HS-27A (cell line): ENCODE data around the gene LONP2.
"Not testable (repeated sequence)": the region's sequence is repeated elsewhere in the genome, so short reads cannot be mapped to it uniquely, and the experiment has no call there.

Experiments used
- DNase-seq: peaks from one replicate; pipeline ENCODE4 v3.0.0-alpha.2; 2012; ENCODE audit warnings: low read depth, missing footprints

The LONP2 gene

DNA sequence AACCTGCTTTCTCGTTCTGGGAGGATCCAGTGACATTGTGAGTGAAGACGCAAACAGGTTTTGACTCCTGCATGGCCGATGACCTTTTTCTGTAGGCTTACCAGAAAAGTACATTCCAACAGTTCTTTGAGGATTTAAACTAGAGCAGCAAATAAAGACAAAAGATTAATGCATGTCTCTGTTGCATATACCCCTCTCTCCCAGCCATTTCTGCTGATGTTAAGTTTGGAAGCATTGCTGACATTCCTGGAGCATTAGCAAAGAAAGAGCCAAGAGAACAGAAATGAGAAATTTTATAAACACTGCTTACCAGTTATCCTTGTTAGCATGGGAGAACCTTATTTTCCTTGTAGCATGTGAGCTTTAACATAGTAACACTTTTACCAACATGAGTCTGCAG is 91.9 kb downstream of the LONP2 start:
- DNase-seq = no peak

DNA sequence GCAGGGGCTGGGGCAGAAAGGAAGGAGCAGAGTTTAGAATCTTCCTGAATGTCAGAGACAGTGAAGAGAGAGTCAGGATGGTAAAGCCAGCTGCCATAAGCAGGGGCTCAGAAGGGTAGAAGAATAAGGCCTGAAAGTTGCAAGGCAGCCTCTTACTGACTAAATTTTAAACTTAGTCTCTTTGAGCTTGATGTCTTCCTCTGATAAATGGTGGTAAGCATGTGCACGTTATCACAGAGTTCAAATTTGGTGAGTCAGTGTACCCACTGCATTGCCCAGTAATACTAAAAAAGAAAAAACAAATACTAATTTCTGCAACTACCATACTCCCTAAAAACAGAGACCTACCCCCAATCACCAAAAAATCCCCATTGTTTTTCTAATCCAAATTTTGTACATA is 96.0 kb downstream of the LONP2 start:
- no peak for DNase-seq

DNA sequence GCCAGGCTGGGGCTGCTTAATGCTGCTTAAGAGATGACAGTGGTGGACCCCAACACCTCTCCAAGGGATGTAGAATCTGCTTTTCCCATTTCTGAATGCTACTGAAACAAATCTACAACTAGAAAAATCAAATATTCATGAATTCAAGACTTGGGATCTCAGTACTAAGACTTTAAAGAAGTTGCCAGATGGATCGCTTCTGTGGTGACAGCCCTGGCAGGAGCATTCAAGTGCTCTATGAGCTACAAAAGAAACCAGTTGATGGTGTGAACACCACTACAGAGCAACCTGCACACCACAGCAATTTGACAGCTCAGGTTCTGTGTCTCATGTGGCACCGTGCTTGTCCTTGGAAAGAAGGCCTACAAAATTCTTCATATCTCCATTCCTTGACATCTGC is 98.5 kb downstream of the LONP2 start:
- DNase-seq = no peak

DNA sequence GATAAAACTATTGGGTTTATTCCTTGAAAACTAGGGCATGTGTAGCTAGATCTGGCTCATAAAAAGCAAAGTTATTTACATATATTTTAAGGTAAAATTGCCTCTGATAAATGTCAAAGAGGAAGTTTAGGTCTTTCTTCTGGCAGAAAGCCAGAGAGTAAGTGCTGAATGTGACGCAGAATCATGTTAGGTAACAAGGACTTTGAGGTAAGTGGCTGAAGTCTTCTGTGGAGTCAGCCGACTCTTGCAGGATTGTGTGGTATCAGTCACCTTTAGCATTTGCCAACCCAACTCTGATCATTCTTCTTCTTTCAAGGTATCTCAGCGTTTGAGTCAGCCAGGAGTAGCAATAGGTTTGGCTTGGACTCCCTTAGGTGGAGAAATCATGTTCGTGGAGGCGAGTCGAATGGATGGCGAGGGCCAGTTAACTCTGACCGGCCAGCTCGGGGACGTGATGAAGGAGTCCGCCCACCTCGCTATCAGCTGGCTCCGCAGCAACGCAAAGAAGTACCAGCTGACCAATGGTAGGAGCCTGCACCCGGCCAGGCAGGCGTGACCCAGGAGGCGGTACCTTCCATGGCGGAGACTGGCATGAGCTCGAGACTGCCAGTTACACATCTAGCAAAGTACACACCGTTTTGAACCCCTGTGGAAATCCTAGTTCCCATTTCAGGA is 103.2 kb downstream of the LONP2 start:
- no peak for DNase-seq

DNA sequence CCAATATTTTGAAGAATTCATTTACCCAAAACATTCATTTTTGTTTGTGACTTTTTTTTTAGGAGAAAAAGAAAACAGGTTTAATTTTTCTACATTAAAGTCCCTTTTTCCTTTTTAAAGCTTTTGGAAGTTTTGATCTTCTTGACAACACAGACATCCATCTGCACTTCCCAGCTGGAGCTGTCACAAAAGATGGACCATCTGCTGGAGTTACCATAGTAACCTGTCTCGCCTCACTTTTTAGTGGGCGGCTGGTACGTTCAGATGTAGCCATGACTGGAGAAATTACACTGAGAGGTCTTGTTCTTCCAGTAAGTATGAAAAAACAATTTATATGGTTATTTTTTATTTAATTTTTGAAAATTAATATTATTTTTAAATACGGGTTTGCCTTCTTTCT is 103.9 kb downstream of the LONP2 start:
- no peak for DNase-seq

DNA sequence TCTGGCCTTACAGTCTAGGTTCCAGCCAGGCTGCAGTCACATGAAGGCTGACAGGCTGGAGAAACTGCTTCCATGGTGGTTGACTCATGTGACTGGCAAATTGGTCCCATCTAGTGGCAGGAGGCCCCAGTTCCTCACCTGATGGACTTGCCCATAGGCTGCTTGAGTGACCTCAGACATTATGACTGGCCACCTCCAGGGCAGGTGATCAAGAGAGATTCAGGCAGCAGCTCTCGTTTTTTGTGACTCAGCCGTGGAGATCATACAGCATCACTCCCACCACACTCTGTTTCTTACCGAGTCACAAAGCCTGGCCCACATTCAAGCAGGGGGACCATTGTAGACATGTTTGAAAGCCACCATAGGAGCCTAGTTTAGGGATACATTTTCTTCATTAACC is 106.6 kb downstream of the LONP2 start:
- DNase-seq = no peak

DNA sequence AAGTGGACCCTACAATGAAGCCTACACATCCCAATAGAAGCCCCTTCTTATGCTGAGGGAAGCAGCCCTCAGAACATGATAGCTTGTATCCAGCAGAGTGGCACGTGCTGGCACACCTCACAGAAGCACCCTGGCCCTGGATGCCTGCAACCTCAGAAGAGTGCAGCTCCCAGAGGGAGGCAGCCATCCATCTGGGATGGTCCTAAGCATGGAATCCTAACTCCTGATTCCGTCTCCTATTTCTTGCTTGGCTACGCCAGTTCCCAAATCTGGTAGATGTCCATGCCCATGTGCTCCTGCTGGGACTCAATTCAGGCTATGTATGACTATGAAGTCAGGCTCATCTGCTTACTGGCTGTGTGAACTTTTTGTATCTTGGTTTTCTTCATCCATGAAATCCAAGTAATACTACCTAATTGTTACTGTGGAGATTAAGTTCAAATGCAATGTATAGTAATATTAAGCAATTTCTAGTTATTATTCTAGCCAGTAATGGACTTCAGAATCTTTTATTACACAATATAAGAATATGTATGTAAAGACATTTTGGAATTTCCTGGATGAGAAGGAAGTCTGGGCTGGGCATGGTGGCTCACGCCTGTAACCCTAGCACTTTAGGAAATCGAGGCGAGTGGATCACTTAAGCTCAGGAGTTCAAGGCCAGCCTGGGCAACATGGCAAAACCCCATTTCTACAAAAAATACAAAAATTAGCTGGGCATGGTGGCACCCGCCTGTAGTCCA is 108.7 kb downstream of the LONP2 start:
- no peak for DNase-seq

DNA sequence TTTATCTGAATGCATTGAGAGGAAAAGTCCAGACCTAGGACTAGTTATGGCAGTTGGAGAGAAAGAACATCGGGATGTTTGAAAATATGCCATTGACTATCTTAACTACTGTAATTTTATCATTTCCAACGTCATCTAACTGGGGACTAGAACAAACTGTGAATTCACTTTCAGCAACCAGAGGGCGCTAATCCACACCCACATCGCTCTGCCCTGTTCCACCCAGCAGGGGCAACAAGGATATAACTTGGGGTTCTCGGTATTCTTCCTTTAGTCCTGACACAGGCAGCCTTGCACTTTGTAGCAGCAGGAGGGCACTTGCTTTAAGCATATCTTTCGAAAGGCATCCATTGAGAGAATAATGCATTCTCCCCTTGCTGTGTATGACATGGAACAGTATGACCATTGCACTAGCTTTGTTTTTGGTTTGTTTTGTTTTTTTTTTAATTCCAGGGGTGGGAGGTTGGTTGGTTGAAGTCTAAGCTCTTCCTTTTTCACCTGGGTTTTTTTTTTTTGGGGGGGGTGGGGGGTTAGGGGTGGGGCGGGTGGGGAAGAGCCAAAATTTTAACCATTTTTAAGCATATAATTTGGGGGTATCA is 109.6 kb downstream of the LONP2 start:
- peak; percentile 43 for DNase-seq

DNA sequence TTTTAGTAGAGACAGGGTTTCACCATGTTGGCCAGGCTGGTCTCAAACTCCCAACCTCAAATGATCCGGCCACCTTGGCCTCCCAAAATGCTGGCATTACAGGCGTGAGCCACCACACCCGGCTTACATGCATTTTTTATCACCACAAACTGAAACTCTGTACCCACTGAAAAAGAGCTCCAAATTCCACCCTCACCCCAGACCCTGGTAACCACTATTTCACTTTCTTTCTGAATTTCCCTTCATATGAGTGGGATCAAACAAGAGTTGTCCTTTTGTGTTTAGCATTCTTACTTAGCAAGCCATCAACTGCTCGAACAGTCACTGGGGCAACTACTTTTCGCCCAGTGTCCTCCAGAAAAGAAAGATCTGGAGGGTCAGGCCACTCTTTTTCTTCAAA is 110.3 kb downstream of the LONP2 start:
- not testable (repeated sequence) for DNase-seq

DNA sequence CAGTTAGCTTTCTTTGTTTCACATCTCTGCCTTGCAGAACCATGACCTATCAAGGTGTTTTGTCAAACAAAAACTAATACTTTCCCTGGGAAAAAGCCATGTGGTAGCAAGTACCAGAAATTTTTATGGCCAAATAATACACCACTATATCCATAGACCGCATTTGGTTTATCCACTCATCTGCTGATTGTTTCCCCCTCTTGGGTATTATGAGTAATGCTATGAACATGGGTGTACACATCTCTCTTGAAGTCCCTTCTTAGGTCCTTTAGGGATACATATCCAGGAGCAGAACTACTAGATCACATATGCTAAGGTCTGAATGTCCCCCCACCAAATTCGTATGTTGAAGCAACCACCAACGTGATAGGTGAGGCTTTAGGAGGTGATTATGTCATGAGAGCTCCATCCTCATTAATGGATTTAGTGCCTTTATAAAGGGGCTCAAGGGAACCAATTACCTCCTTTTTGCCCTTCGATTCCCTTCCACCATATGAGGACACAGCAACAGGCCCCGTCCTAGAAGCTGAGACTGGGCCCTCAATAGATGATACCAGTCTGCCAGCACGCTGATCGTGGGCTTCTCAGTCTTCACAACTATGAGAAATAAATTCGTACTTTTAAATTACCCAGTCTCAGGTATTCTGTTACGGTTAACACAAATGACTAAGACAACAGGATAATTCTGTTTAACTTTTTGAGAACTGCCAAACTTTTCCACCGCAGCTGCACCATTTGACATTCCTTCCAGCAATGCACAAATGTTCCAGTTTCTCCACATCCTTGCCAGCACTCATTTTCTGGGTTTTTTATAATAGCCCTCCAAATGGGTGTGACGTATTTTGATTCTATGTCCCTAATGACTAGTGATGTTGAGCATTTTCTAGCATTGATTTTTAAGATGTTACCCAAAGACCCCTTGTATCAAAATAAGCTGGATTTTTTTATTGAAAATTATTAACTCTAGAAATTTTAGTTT is 111.1 kb downstream of the LONP2 start:
- DNase-seq = no peak

DNA sequence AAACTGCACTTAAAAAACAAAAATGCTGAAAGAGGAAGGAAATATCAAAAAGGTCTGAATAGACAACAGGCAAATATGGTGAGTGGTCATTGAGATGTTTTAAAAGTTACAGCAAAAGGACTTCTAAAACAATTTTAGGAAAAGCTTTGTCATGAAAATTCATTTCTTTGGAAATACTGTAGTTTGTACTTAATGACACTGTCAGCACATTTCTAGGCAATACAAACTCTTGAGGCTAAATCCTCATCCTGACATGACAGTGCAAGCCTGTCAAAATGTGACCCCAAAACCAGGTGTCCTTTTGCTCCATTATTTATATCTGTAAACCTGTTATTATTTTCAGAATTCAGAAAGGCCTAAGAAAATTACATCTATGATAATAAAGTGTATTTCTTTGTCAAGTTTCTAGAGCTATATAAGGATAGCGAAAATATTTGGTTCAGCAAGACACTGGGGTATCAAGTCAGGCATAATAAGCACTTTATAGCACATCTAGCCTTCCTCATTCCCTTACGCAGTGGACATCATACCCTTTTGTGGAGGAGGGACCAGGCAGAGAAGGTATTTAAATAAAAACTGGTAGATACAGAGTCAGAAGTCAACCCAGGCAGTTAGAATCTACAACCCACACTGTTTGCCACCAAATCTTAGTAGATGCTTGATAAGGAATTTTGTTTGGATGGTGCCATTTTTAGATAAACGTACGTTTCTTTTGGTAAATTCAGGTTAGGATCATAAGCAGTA is 112.7 kb downstream of the LONP2 start:
- no peak for DNase-seq

DNA sequence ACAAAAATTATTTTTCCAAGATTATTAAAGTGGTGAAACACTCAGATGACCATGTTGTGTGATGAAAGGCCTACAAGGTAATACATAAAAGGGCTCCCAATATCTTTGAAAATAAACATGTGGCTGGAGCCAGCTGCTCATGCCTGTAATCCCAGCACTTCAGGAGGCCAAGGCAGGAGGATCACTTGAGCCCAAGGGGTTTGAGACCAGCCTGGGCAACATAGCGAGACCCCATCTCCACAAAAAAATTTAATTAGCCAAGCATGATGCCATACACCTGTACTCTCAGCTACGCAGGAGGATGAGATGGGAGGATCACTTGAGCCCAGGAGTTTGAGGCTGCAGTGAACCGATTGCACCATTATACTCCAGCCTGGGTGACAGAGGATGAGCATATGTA is 114.3 kb downstream of the LONP2 start:
- DNase-seq = no peak

DNA sequence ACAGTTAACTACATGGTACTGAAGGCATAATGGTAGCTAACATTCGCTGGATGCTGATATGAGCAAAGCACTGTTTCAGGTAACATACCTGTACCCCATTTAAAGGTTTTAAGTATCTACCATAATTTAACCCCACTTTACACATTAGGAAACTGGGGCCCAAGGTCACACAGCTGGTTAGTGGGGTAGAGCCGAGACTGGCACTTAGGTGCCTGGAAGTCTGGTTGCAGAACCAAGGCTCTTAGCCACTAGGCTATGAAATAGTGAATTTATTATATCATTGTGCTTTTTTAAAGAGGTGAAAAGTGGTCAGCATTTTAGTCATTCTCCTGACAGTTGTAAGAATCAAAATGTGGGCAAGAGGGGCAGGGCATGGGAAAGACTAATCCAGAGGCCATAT is 115.9 kb downstream of the LONP2 start:
- DNase-seq = no peak

DNA sequence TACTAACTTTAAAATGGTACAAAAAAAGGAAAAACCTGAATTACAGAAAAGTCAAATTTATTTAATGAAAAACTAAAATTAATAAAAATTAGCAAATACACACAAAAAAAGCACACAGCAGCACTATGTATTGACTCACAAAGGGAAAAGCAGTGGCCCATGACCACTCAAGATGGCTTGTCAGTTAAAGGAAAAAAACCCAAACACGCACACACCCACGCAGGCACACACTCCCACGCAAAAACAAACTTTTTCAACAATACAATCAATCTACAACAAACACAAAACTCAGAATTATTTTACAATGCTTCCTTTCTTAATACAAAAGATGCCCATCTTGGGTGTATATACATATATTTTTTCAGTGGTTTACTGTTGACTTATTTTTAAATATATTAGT is 116.9 kb downstream of the LONP2 start:
- no peak for DNase-seq

DNA sequence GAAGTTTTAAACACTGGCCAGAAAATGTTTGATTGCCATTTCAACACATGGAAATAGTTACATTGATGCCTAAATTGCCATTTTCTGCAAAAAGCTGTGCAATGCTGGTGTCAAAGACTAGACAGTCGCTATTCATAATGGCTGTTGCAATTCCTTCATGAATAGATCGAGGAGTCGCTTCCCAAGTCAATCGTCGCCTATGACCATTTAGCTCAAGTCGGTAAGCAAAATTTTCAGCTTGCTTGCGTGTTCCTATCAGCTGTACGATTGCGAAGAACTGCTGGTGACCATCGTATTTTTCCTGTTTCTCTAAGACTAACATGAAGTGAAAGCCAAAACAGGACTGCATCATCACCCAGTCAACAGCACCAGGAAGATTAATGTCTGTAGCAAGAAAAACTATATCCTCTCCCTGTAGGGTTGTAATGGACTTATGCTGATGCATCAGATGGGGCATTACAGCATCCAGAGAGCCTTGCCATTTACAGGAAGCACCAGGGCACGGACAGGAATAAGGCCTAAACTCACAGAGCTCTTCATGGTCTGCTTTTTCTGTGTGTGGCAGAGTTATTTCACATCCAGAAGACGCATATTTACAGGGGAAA is 117.5 kb downstream of the LONP2 start:
- no peak for DNase-seq

DNA sequence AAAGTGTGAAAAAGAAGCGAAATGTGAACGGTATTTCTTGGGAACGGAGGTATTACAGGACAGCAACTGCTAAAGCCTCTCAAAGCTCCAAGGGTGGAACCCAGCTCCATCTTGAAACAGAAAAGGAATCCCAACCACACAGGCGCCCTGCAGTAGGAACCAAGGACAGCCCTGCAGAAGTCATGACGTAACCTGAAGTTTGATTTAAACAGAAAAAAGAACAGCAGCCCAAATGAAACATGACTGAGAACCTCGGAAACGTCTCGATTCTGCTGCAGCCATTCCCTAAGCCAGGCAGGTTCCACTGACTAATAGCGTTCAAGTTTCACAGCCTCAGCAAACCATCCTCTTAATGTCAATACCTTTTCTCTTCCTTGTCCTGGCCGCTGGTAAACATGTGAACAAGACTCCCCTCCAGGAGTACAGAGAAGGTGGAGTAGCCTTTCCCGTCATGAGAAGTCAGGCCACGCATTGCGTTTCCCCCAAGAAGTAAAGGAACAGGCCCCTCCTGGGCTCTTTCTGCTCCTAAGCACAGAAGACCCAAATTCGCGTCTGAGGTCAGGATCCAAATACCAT is 121.0 kb downstream of the LONP2 start:
- no peak for DNase-seq

DNA sequence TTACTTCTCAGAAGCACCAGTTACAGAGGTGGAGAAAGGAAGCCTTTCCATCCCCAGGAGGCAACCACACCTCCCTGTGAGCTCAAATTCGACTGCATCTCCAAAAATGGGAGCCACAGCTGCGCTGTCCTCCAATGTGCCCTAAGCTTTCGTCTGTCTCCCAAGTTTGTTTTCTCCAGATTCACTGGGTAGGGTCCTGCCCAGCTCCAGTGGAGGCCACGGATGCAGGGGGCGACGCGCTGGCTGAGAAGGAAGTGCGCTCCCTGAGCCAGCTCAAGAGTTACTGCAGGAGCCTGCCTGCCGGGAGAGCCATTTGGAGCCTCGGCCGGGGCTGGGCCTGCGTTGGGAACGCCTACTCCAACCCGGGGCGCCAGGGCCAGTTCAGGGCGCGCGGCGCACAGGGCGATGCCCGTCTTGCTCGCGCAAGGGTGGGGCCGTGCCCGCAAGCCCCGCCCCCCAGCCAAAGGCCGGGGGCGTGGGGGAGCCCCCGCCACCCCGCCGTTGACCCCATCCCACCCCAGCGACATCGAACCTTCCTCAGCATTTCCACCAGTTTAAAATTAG is 121.6 kb downstream of the LONP2 start:
- peak; percentile 59 for DNase-seq

DNA sequence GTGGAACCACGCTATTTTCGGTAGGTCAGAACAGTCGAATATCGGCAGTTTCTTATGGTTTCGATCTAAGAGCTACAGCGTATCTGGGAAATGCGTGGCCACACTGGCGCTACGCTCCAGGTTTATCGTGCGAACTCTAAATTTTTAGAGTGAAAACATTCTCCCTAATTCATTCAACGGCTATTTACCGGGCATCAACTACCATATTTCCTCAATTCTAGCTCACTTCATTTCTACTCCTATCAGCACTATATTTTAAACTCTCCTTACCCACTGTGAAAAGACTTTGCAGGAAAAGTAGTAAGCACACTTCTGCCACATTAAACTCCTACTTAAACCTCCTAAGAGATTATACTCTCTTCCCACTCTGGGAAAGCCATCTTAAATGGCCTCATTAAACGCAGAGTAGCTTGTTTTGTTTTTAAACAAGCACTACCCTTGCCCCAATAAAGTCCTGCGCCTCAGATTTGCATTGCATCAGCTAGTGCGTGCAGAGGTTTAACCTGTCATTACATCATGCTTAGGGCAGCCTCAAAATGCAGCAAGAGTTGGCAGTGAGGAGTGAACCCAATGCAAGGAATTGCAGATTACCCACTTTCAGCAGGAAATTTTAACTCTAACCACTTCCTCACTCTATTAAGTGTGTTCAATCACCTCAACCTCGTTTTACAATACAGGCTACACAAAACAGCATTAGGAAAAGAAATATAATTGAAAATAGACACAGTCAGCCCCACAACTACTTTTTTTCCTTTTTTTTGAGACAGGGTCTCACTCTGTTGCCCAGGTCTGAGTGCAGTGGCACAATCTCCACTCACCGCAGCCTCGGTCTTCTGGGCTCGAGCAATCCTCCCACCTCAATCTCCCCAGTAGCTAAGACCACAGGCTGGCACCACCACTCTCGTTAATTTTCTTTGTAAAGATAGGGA is 122.3 kb downstream of the LONP2 start:
- DNase-seq = no peak

DNA sequence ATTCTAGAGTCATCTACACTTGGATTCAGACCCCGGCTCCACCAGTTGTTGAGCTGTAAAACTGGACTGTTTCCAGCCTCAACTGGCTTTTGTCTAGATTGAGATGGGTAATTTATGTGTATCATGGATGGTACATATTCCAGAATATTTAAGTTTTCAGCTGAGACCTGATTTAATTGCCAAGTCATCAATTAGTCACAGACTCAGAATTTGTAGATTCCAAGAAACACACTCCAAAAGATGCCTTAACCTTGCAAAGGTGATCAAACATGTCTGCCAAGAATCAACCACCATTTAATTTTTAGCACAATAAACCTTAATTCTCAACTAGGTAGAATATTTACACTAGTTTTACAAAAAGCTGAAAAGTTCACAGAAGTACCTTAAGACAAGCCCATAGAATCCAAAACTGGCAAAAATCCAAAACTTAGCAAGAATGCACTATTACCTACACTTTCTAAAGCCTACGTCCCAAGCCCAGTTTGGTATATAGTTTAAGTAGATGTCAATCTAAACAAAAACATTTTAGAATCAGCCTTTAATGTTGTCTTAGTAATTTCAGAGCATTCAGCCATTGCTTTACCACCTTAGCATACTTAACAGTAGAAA is 123.4 kb downstream of the LONP2 start:
- no peak for DNase-seq
